ENCODE measurements around the gene KCNK6.
"Not testable (repeated sequence)": the region's sequence is repeated elsewhere in the genome, so short reads cannot be mapped to it uniquely, and the experiment has no call there.

The KCNK6 gene

DNA sequence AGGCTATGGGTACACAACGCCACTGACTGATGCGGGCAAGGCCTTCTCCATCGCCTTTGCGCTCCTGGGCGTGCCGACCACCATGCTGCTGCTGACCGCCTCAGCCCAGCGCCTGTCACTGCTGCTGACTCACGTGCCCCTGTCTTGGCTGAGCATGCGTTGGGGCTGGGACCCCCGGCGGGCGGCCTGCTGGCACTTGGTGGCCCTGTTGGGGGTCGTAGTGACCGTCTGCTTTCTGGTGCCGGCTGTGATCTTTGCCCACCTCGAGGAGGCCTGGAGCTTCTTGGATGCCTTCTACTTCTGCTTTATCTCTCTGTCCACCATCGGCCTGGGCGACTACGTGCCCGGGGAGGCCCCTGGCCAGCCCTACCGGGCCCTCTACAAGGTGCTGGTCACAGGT, 6.9 kb downstream of the KCNK6 start:
- DNase-seq: no peak

DNA sequence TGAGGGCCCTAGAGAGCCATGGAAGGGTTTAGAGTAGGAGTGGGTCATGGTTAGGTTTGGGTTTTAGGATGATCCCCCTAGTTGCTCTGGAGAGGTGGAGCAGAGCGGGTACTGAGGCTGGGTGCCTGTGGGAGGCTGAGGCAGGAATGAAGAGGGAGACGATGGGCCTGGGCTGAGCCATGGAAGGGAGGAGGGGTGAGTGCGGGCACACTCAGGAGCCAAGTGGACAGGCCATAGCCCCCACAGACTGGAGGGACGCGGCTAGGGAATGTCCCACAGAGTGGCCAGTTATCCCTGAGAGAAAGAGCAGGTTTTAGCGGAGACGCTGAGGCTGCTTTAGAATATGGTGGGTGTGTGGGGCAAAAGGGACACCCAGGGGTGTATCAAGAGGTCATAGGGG, 10.0 kb downstream of the KCNK6 start:
- no peak for DNase-seq

DNA sequence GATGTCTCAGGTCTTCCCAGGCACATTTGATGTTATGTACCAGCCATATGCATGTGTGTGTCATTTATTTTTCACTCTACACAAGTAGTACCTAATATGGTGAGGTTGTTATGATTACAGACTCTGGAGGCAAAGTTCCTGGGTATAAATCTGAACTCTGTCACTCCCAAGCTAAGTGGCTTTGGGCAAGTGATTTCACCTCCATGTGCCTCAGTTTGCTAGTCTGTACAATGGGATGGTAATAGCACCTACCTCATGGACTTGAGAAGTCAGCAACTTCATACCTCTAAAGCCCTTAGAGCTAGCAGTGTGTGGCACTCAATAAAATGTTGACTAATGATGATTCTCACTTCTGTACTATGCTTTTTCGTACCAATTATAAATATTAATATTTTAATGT, 12.1 kb downstream of the KCNK6 start:
- DNase-seq: no peak

DNA sequence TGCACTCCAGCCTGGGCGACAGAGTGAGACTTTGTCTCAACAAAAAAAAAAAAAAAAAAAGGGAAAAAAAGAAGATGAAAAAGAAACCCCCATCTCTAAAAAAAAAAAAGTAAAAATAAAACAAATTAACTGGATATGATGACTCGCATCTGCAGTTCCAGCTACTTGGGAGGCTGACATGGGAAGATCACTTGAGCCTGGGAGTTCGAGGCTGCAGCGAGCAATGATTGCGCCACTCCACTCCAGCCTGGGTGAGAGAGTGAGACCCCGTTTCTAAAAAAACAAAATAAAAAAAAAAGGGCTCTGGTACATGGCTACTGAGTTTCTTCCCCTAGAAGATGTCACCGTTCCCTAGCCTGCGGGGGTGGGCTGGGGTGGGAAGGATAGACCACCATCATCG, 13.6 kb downstream of the KCNK6 start:
- DNase-seq: no peak

DNA sequence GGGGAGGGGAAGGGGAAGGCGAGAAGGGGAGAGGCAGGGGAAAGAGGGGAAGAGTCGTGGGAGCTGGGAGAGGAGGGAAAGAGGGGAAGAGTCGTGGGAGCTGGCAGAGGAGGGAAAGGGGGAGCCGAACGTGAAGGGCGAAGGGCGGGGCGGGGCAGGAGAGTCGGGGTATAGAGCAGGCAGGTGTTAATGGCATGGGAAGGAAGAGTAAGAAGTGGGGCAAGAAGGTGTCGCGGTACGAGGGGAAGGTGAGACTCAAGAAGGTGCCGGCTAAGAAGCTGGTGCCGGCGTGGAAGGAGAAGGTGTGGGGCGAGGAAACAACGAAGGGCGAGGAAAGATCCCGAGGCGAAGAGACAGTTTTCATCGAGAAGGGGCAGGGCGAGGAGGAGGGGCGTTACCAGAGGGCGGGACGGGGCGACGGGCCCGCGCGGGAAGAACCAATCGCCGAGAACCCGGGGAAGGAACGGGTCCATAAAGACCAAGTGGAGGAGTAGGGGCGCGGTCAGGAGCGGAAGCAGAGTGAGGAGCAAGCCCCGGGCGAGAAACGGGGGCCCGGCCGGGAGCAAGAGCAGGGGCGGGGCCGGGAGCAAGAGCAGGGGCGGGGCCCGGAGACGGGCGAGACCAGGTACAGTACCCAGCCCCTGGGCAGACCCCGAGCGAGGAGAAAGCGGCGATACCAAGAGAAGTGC, 16.4 kb downstream of the KCNK6 start:
- DNase-seq: peak; percentile 98

DNA sequence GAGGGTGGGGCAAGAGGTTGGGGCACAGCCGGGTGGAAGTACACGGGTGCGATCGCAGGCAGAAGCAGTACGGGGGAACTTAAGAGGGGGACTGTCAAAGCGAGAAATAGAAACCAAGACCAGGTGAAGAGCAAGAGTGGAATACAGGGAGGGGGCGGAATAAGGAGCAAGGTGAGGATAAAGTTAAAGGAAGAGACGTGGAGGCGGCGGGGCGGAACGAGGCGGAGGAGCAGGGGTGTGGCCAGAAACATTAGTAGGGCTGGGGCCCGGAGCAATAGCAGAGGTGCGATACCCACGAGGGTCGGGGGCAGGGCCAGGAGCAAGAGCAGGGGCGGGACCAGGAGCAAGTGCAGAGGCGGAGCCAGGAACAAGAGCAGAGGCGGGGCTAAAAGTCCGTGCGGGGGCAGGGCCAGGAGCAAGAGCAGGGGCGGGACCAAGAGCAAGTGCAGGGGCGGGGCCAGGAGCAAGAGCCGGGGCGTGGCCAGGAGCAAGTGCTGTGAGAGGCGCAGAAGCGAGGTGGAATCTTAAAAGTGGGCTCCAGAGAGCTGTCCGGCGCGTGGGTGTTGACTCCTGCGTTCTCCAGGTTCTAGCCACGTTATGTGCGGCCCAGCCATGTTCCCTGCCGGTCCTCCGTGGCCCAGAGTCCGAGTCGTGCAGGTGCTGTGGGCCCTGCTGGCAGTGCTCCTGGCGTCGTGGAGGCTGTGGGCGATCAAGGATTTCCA, 17.2 kb downstream of the KCNK6 start:
- DNase-seq: peak; percentile 98

DNA sequence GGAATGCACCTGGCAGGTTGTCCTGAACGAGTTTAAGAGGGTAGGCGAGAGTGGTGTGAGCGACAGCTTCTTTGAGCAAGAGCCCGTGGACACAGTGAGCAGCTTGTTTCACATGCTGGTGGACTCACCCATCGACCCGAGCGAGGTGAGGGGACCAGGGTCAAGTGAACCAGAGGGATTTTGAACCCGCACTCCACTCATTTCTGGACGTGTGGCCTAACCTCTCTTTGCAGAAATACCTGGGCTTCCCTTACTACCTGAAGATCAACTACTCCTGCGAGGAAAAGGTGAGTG, 17.7 kb downstream of the KCNK6 start:
- no peak for DNase-seq

DNA sequence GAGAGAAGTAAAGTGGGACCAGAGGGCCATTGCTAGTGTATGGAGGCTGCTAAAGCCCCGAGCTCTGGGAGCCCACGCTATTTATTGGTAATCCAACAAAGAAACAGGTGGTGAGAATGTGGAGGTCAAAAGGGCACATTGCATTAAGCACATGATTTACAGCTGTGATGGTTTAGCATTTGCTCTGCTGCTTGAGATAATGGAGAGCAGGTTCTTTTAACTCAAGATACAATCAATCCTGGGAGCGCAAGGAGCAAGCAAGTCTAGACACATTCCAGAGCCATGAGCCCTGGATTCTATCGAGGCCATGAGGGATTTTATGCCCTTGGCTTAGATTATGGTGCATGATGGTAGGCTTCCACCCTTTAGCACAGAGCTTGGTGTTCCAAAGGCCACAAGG, 19.4 kb downstream of the KCNK6 start:
- not testable (repeated sequence) for DNase-seq

DNA sequence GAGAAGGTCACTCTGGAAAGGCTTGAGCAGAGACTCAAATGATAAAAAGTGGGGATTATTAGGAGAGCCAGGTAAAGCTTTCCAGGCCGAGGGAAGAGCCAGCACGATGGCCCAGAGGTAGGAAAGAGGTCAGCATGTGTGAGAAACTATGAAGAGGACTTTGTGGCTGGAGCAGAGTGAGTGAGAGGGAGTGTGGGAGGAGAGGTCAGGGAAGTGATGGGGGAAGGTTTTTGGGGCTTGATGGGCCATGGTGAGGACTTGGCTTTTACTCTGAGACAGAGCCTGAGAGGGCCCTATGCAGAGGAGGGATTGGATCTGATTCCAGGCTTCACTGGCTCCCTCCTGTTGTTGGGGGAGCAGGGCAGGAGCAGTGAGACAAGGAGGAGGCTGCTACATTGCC, 21.3 kb downstream of the KCNK6 start:
- DNase-seq: no peak

DNA sequence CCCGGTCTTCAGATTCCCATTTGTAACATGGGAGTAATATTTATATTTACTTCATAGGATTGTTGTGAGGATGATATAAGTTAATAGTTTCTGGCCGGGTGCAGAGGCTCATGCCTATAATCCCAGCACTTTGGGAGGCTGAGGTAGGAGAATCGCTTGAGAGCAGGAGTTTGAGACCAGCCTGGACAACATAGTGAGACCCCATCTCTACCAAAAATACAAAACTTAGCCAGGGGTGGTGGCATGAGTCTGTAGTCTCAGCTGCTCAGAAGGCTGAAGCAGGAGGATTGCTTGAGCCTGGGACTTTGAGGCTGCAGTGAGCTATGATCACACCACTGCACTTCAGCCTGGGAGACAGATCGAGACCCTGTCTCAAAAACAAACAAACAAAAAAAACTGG, 27.2 kb downstream of the KCNK6 start:
- DNase-seq: no peak

DNA sequence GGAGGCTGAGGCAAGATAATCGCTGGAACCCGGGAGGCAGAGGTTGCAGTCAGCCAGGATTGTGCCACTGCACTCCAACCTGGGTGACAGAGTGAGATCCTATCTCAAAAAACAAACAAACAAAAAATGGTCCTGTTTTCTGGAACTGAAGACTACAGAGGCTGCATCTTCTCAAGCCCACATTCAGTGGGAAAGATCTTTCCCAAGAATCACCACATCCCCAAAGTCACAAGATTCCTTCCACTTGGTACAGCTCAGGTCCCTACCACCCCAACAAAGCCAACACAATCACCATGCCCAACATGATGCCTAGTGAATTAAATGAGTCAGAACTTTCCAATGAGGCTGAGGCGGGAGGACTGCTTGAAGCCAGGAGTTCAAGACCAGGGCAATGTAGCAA, 31.2 kb downstream of the KCNK6 start:
- no peak for DNase-seq

DNA sequence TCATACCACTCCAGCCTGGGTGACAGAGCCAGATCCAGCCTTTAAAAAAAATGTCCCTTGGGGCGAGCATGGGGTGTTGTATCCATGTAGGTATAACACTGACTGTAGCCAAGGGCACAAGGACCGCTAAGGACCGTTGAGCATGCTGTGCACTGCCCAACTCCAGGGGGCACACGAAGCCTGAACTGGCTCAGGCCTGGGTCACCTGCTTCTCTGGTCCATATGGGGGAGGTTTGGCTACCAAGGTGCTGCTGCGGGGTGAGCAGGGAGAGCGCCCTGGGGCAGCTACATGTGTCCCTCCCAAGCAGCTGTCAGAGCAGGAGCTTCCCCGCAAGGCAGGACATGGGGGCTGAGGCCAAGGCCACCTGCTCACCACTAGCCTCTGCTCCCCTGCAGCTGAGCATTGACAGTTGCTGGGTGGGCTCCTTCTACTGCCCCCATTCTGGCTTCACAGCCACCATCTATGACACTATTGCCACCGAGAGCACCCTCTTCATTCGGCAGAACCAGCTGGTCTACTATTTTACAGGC, 32.3 kb downstream of the KCNK6 start:
- no peak for DNase-seq

DNA sequence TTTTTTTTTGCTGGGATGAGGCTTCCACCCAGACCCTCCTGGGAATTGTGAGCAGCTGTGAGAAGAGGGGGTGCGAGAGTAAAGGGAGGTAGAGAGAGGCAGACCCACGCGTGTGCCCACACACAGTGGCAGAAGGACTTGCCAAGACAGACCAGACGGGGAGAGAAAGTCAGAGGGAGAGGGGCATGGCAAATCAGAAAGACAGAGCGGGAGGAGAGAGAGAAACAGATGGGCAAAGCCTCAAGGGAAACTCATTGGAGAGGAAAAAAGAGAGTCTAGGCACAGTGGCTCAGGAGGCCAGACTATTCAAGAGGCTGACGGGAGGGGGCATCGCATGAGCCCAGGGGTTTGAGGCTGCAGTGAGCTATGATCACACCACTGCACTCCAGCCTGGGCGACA, 33.0 kb downstream of the KCNK6 start:
- no peak for DNase-seq

DNA sequence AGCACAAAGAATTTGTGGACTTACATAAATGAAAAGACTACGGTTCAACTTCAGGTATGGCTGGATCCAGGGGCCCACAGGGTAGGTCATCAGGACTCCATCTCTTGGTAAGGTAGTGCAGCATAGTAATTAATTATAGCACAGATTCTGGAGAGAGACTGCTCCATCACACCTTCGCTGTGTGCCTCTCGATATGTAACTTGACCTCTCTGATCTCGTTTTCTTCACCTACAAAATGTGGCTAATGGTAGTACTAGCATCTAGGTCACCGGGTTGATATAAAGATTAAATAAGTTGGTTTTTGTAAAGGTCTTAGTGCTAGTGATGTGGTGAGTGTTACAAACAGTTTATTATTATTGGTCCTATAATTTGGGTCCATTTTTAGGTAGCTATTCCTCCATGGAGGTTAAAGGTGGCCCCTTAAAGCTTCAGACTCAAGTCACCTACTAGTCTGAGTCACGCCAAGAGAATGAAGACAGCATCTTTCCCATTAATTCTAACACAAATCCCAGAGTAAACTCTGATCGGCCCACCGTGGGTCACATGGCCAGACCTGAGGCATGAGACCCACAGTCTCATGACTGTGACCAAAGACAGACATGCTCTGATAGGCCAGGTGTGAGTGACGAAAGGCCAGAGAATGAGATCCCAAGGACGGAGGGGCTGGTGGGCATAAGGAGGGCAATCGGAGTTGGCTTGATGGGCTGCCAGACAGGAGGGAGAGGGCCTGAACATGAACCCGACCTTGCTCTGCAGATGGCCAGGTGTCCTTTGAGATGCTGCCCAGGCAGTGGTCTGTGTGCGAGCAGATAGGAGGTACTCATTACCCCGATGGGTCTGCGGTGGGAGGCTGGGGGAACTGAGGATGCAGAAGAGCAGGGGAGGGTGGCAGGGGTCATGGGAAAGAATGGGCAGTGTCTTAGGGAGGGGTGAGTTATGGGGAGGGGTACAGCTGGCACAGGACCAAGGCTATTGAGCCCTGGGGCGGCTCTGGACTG, 36.4 kb downstream of the KCNK6 start:
- no peak for DNase-seq

DNA sequence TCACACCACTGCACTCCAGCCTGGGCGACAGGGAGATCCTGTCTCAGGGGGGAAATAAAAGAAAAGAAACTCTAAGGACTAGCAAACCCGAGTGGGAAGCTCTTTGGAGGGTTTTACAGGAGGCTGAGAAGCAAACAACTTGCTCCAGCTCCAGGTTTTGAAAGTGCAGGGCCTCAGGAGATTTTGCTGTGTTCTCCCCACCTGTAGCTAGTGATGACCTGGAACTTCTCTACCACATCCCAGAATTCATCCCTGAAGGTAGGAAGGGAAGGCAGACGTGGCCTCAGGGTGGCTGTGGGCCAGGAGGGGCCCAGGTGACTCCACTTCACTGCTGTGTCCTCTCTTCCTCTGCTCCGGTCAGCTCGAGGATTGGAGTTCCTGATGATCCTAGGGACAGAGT, 38.4 kb downstream of the KCNK6 start:
- no peak for DNase-seq

DNA sequence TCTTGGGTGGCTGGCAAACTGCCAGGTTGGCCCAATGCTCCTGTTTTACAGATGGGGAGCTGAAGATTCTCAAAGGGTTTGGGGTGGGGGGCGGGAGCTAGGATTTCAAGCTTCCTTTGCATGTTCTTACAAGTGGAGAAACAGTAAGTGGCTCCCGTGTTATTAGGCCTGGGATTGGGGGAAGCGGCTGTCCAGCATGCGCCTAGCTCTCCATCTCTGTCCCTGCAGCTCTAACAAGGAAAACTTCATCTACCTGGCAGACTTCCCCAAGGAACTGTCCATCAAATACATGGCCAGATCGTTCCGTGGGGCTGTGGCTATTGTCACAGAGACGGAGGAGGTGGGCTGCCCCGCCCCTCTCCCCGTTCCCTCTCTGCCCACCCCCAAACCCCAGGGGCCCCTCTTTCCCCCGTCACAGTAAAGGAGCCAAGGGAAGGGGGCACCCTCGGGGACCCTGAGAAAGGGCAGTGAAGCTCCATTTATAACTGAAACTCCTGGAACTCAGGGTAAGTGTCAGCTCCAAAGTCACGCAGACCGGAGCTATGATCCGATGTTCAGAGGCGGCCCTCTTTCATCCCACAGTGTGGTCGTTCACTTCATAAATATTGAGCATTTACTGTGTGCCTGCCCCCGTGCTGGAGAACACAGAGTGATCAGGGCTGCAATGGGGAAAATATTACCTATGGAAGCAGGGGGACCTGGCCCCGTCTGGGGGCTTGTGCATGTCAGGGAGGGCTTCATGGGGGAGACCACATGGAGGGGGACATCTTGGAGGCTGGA, 39.8 kb downstream of the KCNK6 start:
- no peak for DNase-seq

DNA sequence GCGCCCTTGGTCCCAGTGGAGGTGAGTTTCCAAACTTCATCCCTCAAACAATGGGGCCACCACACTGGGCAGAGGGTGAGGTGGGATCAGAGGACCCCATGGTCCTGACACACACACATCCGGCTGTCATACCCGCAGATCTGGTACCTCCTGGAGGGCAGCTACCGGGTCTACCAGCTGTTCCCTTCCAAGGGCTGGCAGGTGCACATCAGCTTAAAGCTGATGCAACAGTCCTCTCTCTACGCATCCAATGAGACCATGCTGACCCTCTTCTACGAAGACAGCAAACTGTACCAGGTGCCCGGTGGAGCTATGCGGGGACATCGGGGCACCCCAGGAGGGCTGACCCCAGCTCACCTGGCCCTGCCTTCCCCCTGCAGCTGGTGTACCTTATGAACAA, 40.7 kb downstream of the KCNK6 start:
- no peak for DNase-seq

DNA sequence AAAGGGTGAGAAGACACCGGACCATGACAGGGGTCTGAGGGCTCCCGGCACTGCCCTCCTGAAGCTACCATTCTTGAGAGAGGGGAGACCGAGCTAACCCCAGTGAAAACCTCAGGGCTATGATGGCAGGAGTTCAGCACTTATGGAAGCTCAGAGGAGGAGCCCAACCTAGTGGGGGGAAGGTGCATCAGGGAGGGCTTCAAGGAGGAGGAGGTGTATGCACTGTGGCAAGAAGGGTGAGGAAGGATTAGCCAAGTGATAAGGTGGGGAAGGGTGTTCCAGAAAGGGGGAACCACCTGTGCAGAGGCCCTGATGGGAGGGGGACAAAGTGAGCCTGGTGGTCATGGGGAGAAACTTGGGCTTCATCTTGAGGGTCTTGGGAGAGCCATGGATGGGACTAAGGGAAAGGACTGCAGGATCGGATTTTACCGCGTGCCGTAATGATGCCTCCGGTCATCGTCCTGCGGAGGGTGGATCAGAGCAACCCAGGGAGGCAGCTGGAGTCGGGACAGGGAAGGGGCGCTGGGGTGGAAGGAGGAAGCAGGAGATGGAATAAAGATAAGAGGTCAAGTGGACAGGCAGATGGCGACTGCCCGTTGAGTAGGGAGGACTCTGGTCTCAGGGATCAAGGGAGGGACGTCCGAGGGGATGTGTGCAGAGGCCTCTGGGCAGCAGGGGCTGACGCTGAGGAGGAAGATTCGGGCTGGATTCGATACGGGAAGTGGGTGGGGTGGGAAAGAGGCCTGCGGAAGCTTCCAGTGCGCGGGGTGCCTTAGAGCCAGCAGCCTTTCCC, 41.4 kb downstream of the KCNK6 start:
- DNase-seq: no peak

DNA sequence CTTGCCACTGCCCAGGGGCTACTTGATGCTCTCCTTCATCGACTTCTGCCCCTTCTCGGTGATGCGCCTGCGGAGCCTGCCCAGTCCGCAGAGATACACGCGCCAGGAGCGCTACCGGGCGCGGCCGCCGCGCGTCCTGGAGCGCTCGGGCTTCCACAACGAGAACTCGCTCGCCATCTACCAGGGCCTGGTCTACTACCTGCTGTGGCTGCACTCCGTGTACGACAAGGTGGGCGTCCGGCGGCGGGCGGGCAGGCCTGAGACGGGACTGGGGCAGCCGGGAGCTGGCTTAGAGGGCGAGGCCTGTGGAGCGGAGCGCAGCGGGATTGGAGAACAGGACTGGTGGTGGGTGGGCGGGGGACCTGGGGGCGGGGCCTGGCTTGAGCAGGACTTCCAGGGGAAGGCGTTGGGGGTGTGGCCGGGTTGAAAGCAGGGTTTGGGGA, 42.0 kb downstream of the KCNK6 start:
- peak; percentile 75 for DNase-seq

DNA sequence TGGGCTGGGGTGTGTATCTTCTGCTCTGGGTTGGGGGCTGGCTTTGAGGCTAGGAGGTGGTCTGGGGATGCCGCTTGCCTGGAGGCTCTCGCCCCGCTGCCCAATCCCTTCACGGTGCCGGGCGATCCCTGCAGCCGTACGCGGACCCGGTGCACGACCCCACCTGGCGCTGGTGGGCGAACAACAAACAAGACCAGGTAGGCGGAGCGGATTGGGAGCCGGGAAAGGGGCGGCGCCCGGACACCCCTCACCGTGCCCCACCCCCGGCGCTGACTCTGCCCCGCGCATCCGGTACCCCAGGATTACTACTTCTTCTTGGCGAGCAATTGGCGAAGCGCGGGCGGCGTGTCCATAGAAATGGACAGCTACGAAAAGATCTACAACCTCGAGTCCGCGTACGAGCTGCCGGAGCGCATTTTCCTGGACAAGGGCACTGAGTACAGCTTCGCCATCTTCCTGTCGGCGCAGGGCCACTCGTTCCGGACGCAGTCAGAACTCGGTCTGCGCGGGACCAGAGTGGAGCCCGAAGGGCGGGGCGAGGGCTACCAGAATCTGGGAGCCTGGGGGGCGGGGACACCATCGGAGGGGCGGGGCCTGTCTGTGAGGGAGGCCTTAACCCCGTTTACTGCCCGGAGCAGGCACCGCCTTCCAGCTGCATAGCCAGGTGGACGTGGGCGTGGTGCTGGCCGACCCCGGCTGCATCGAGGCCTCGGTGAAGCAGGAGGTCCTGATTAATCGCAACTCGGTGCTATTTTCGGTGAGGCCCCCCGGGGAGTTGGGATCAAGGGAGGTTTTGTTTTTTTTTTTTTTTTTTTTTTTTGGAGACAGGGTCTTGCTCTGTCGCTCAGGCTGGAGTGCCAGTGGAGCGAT, 42.7 kb downstream of the KCNK6 start:
- DNase-seq: peak; percentile 90

Measured in activated CD4-positive, alpha-beta T cell treated with anti-CD3 and anti-CD28 coated beads, Interleukin-2, amount 50 U/mL, for 16 hours (primary cell).